GM19455 (cell line): Measurements from ENCODE around the gene AP2B1.
"Not testable (repeated sequence)": the region's sequence is repeated elsewhere in the genome, so short reads cannot be mapped to it uniquely, and the experiment has no call there.

ENCODE experiments used
- ATAC-seq: cut with Tn5 transposase; IDR thresholded peaks from one replicate; pipeline ENCODE4 v1.9.1; 2021; ENCODE audit not compliant: unreplicated experiment

AP2B1 gene

DNA sequence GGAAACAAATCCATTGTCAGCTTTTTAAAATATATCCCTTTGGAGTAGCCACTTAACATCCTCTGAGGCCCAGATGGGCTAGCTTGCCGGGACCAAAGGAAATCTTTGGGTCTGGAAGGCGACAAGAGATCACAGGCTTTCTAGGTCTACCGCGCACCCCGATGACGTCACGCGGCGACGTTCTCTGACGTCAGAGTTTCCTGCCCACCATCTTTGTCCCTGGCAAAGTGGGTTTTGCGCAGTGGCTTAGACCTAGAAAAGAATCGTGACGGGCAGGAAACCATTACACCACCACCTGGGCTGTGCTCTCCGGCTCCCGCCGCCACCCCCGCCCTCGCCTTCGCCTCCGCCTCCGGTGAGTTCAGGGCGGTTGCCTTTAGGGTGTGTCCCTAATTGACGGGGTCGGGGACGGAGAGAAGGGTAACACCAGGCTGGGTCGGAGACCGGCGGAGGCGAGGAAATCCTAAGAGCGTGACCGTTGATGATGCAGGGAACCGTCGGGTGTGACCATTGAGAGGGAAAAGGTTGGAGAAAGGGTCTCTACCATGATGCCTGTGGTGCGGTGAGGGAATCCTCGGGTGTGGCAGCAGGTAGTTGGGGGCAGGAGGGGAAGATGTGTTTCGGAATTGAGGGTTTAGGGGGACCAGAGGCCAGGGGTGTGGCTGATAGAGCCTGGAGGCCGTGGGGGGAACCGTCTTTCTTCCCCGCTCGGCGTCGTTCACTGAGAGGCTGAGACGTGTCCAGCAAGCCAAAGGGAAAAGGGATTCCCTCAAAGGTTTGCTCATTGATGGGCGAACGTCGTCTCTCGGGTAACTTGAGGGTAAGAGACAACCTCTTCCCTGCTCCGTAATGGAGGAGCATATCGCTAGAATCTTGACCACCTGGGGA lies at the start of gene AP2B1:
Gene AP2B1 (plus strand): TSS at position 249 of the 888 bp plus-strand sequence. CDS start 6,709 bp downstream, outside the sequence.
- ATAC-seq, result peak; percentile 84

DNA sequence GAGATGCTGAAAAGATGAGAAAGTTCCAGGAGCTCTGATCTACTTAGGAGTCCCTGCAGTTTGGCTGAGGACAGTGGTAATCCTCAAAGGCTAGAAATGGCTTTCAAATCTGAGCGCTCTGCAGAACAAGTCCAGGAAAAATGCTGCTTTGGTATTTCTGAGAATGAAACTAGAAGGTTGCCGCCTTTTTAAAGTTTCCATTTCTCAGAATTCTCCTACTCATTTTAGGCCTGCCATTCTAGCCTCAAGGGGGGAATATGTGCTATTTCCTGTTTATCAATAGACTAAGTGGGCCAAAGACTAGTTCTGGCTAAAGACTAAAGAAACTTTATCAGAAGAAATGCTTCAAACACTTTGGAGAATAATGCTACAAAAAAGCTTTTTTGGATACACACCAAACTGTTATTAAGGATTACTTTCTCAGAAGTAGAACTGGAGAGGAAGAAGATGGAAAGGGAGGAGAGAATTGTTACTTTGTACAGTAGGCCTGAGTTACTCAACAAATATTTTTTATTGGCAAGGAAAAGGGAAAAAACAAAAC lies 49.5 kb upstream of the AP2B1 start, which contains the start of gene SLFN12L:
Gene SLFN12L (minus strand): TSS at position 78 of the 541 bp plus-strand sequence. CDS start 15,314 bp downstream, outside the sequence.
- no peak for ATAC-seq

- no peak for ATAC-seq
Observed at GRCh38 chr17:35539659-35540026, 47.5 kb upstream of the AP2B1 start.

DNA sequence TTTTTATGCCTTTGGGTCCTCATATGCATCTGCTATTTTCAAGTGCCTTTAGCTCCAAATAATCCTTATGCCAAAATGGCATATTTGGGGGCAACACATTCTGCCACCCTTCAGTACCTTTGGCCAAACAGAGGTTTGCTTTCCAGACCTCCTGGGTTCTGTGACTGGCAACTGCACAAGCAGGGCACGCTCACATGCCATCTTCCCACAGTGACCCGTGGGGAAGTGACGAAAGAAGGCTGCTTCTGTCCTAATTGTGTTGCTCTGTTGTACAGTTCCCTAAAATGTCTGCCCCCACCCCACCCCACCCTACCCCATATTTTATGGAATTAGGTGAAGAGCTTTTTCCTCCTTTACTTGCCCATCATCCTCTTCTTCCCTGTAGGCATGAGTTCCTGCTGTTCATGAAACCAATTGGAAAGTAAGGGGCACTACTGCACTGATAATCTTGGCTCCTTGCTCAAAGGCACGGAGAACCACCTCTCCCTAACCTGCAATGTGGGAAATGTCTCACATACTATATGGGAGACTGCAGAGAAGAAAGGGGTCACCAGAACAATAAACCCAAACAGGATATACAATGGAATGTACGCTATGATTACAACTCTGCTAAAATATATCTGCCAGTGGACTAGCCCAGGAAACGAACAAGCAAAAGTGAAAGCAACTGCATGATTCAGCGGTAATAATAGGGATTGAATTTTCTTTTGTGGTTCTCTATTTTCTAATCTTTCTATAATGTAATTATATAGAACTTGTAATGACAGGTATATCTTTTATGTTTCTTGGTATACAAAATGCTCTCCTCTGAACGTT lies 46.3 kb upstream of the AP2B1 start:
- no peak for ATAC-seq

- no peak for ATAC-seq
Observed at GRCh38 chr17:35541434-35541833, 45.7 kb upstream of the AP2B1 start.

- ATAC-seq, result no peak
Observed at GRCh38 chr17:35542990-35543389, 44.1 kb upstream of the AP2B1 start.

DNA sequence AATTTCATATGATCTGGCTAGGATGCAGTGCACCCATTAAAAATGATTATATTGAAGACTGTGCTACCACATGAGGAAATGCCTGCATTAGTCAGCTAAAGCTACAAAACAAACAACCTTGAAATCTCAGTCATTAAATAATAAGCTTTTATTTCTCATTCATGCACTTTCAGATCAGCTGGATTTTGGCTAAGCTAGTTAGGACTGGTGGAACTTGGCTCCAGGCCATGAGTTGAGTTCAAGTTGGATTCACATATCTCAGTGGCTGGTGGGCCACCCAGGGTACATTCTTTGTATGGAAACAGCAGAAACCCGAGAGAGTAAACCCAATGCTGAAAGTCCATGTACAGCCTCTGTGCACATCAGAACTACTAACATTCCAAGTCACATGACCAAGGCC lies 43.3 kb upstream of the AP2B1 start:
- ATAC-seq, result no peak

- no peak for ATAC-seq
Observed at GRCh38 chr17:35545150-35545549, 42.0 kb upstream of the AP2B1 start.

DNA sequence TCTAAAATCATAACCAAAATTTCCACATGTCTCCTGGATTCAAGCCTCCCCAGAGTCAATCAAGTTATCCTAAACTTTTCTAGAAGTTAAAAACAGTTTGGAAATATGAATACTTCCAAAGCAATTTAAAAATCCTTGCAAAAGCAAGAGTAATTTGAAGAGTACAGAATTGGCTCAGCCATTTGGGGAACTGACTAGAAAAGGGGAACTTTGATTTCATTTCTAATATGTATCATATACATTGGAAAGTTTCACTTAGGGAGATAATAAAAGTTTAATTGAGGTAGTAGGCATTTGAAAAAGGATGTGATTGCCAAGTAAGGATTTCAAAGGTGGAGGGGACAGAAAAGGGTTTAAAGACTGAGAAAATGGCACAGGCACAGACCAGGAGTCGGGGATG lies 40.6 kb upstream of the AP2B1 start:
- no peak for ATAC-seq

DNA sequence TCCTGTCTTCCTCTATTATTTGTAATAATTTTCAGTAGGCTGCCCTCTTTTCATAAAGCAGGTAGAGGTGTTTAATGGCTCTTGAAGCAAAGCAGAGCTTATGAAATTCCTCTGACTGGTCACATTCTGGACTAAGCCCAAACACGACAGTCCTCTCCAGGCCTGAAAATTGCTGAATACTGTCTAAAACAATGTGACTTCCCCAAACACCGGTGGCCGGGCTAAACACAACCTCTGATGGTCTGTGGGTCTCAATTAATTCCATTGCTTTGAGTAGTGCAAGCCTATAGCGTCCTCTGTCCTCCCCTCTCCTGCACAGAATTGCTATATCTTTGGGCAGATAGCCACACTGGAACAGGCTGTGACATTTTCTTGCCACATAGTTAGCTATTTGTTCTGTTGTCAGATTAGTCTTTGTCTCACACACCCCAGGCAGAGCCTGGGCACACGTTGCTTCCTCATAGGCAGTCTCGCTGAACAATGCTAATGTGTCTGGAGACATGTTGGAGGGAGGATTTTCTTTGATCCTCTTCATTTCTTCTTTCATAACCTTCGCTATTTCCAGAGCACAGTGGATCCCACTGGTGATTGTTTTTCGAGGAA lies 38.8 kb upstream of the AP2B1 start:
- no peak for ATAC-seq

DNA sequence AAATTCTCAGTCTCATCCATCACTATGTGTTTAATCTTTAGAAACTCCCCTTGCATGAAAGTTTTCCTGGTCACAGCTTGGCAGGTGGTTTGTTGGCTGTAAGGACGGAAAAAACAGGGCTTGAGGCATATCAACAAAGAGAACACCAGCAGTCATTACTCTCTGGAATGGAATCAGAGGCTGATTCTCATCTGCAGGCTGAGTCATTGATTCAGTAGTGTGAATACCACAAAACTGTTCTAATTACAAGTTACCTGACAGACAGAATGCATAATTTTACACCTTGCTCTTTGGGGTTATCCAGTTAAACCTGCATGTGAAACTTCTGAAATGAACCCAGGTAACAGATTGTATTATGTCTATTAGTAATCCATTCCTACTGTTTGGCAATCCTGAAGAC lies 38.1 kb upstream of the AP2B1 start:
- ATAC-seq, result no peak

DNA sequence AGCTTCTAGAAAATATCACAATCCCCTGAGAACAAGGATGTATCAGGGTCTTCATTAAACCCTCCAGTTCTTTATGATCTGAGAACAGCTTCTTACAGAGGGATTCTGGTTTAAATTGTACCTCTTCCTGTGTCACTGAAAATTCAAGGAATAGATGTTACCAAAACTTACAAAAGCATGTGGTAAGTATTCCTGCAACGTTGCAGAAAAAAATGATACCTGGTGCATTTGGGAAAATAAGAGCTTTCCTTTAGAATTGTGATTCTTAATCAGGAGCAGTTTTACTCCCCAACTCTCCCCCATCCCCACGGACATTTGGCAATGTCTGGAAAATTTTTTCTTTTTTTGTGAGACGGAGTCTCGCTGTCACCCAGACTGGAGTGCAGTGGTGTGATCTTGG lies 33.8 kb upstream of the AP2B1 start:
- no peak for ATAC-seq

GRCh38 chr17:35554668-35555067 lies 32.5 kb upstream of the AP2B1 start:
- no peak for ATAC-seq

- no peak for ATAC-seq
Observed at GRCh38 chr17:35555691-35556090, 31.4 kb upstream of the AP2B1 start.

DNA sequence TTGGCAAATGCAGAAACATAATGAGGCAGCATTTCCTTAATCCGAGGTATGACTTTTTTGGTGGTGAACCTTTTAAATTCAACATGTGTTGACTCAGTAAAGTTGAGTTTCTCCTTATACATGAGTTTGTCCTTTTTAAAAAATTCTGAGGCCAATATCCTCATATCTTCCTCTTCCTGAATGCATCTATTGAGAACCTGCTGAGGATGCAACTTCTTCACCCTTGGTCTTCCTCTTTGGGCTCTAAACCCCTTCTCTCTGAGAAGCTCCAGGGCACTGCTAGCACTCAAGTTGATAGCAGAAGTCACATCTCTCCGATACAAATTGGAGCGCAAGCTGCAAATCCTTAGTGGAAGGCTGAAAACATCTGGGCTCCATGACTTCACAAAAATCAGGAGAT lies 29.8 kb upstream of the AP2B1 start:
- ATAC-seq, result no peak

GRCh38 chr17:35559495-35560210 lies 27.5 kb upstream of the AP2B1 start:
- no peak for ATAC-seq

DNA sequence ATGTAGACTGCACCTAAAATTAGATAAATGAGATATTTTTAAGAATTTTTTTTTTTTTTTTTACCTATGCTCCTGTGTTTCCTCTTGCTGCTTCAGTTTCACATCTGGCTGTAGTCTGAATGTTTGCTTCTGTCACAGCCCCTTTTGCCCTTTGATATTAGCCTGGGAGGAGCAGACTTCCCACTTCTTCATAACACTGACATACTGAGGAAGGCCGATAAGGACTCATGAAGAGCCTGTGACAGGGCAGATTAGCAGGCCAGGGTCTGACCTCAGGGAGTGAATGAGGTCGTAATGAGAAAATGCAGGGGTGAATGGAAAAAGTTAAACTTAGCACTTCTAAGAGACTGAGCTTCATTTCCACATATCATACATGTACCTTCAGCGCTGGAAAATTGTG lies 26.4 kb upstream of the AP2B1 start, which contains the start of gene SLFN14:
Gene SLFN14 (minus strand): TSS at position 117 of the 400 bp plus-strand sequence. CDS start 2,757 bp downstream, outside the sequence.
- no peak for ATAC-seq

DNA sequence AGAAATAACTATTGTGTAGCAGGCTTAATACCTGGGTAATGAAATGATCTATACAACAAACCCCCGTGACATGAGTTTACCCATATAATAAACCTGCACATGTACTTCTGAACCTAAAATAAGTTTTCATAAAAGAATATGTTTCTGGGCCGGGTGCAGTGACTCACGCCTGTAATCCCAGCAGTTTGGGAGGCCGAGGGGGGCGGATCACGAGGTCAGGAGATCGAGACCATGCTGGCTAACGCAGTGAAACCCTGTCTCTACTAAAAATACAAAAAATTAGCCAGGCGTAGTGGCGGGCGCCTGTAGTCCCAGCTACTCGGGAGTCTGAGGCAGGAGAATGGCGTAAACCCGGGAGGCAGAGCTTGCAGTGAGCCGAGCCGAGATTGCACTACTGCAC lies 23.9 kb upstream of the AP2B1 start:
- not testable (repeated sequence) for ATAC-seq

DNA sequence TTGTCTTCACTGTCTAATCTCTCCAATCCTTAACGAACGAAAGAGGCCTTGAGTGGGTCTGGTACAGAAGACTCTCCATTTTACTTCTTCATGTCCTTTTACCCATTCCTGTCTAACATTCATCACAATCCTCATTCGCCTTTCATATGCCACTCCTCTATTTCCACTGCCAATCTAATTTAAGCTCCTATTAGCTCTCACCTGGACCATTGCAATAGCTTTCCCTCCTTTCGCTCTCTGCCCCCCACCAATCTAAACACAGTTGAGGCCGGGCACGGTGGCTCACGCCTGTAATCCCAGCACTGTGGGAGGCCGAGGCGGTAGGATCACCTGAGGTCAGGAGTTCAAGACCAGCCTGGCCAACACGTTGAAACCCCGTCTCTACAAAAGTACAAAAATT lies 20.2 kb upstream of the AP2B1 start:
- ATAC-seq, result no peak

DNA sequence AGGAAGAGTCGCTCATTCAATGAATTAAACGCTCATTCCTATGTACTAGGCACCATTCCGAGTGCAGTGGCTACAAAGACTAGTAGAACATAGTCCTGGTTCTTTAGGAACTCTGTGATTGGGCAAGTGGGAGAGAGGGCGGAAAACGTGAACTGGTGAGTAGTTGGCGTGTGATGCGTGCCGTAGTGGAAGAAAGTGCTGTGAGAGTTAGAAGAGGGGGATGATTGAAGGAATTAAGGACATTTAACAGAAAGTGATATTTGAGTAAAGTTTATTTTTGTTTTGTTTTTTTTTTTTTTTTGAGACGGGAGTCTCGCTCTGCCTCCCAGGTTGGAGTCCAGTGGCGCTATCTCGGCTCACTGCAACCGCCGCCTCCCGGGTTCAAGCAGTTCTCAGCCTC lies 18.6 kb upstream of the AP2B1 start:
- ATAC-seq, result no peak
